Testis (tissue), 2 donors: Measurements from ENCODE around the gene CRHR2.

ENCODE experiments used
- POLR2A ChIP-seq: fragments of 450-650 bp; IDR thresholded peaks from one replicate; pipeline ENCODE4 v1.6.1; 2017; ENCODE audit warnings: antibody characterized with exemption, mild to moderate bottlenecking, moderate library complexity
- TF ChIP-seq, protein P1 (sequence below), 3 experiments: fragments of 450-650 bp in 2 of 3; fragments of 200-600 bp in 1 of 3; sonication (generic) in 1 of 3; IDR thresholded peaks; one replicate each; pipeline ENCODE4 v1.5.1; 2016 to 2019; ENCODE audit warnings: antibody characterized with exemption in 3 of 3, mild to moderate bottlenecking in 2 of 3, moderate library complexity in 1 of 3

GRCh38 chr7:30667172-30667571, 15.1 kb downstream of the CRHR2 start:
- TF ChIP-seq, protein P1, sequence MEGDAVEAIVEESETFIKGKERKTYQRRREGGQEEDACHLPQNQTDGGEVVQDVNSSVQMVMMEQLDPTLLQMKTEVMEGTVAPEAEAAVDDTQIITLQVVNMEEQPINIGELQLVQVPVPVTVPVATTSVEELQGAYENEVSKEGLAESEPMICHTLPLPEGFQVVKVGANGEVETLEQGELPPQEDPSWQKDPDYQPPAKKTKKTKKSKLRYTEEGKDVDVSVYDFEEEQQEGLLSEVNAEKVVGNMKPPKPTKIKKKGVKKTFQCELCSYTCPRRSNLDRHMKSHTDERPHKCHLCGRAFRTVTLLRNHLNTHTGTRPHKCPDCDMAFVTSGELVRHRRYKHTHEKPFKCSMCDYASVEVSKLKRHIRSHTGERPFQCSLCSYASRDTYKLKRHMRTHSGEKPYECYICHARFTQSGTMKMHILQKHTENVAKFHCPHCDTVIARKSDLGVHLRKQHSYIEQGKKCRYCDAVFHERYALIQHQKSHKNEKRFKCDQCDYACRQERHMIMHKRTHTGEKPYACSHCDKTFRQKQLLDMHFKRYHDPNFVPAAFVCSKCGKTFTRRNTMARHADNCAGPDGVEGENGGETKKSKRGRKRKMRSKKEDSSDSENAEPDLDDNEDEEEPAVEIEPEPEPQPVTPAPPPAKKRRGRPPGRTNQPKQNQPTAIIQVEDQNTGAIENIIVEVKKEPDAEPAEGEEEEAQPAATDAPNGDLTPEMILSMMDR (IDR thresholded peaks at IDR 0.05): no peak
- no peak for TF ChIP-seq POLR2A
